Measurements from ENCODE around the gene SKAP2.

The SKAP2 gene

GRCh38 chr7:26626156-26626555 lies 238.2 kb downstream of the SKAP2 start:
- no peak overlapping the region for H3K4me3 ChIP-seq (ENCODE audit: low read depth, low read length)
- no peak for DNase-seq (ENCODE audit: low read depth)
- TF ChIP-seq, protein P1, sequence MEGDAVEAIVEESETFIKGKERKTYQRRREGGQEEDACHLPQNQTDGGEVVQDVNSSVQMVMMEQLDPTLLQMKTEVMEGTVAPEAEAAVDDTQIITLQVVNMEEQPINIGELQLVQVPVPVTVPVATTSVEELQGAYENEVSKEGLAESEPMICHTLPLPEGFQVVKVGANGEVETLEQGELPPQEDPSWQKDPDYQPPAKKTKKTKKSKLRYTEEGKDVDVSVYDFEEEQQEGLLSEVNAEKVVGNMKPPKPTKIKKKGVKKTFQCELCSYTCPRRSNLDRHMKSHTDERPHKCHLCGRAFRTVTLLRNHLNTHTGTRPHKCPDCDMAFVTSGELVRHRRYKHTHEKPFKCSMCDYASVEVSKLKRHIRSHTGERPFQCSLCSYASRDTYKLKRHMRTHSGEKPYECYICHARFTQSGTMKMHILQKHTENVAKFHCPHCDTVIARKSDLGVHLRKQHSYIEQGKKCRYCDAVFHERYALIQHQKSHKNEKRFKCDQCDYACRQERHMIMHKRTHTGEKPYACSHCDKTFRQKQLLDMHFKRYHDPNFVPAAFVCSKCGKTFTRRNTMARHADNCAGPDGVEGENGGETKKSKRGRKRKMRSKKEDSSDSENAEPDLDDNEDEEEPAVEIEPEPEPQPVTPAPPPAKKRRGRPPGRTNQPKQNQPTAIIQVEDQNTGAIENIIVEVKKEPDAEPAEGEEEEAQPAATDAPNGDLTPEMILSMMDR (IDR thresholded peaks at IDR 0.05; ENCODE audit: low read depth, low read length, missing control alignments) = no peak

DNA sequence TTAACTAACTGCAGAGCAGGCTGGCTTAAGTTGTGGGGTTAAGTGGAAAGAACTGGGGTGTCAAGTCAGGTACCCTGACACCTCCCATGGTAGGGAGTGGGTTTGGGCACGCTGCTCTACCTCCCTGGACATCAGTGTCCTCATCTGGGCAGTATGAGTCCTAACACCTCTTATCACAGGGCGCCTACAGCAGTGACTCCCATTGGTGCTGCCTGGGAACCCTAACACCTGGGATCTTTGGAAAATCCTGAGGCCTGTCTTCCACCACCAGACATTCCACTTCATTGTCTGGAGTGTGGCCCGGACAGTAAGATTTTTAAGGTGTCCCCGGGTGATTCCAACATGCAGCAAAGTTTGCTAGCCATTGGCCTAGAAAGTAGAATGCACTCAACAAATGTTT lies 239.1 kb downstream of the SKAP2 start:
- DNase-seq (ENCODE audit: low read depth) = no peak
- TF ChIP-seq, protein P1 (IDR thresholded peaks at IDR 0.05; ENCODE audit: low read depth, low read length, missing control alignments) = no peak
- H3K4me3 ChIP-seq (ENCODE audit: low read depth, low read length) = no peak overlapping the region

DNA sequence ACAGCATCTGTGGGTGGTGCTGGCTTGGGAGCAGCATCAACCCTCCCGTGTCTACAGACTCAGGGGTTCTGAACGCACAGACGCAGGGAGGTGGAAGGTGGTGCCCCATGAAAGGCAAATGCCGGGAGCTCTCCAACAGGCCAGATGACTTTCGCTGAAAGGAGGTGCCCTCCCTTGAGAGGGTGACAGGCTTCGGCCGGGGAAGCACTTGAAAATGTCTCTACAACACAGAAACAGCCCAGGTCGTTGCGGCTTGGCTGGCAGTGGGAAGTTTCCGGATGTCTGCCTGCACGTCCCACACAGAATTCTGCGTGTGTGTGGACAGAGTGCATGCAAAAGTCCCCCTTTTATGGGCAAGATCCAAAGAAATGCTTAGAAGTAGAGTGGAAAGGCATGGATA lies 239.6 kb downstream of the SKAP2 start:
- H3K4me3 ChIP-seq (ENCODE audit: low read depth, low read length) = no peak overlapping the region
- DNase-seq (ENCODE audit: low read depth) = no peak
- TF ChIP-seq, protein P1 (IDR thresholded peaks at IDR 0.05; ENCODE audit: low read depth, low read length, missing control alignments) = no peak

DNA sequence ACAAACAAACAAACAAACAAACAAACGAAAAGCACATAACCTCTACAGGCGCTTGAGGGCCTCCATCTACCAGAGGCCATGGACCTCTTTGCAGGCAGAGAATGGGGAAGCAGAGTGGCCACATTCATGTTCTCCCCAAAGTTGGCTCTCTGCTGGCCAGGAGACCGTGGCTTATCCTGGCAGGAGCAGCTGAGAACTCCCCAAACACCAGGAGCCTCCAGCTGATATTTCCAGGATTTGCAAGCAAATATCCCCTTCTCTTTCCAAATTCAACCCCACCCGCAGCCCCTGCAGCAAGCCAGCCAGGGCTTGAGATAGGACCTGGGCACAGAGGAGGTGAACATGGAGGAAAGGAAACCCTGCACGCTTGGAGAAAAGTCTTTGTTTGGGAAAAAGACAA lies 240.0 kb downstream of the SKAP2 start:
- no peak for DNase-seq (ENCODE audit: low read depth)
- H3K4me3 ChIP-seq (ENCODE audit: low read depth, low read length) = no peak overlapping the region
- TF ChIP-seq, protein P1 (IDR thresholded peaks at IDR 0.05; ENCODE audit: low read depth, low read length, missing control alignments) = no peak

DNA sequence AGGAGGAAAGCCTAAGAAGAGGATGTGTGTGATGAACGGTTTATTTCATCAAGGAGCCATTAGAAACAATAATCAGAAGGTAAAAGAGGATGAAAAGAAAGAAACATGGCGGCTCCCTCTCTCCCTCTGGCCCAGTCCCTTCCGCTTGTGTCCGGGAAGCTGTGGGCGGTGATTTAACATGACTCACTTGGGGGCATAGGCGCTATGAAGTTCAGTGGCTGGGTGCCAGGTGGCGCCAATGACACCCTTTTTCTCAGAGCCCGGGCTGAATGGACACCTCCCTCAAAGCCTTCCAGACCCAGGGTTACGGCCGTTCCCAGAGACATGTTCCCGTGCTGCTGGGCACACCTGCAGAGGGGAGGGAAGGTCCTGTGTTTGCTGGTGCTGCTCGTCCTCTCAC lies 244.0 kb downstream of the SKAP2 start:
- no peak for DNase-seq (ENCODE audit: low read depth)
- H3K4me3 ChIP-seq (ENCODE audit: low read depth, low read length) = no peak overlapping the region
- TF ChIP-seq, protein P1 (IDR thresholded peaks at IDR 0.05; ENCODE audit: low read depth, low read length, missing control alignments) = peak; percentile 46

GRCh38 chr7:26619348-26619984 lies 244.9 kb downstream of the SKAP2 start:
- no peak overlapping the region for H3K4me3 ChIP-seq (ENCODE audit: low read depth, low read length)
- DNase-seq (ENCODE audit: low read depth) = no peak
- TF ChIP-seq, protein P1 (IDR thresholded peaks at IDR 0.05; ENCODE audit: low read depth, low read length, missing control alignments) = no peak

GRCh38 chr7:26618898-26619297 lies 245.5 kb downstream of the SKAP2 start:
- DNase-seq (ENCODE audit: low read depth) = no peak
- H3K4me3 ChIP-seq (ENCODE audit: low read depth, low read length) = no peak overlapping the region
- TF ChIP-seq, protein P1 (IDR thresholded peaks at IDR 0.05; ENCODE audit: low read depth, low read length, missing control alignments) = no peak

All from GM12864 (cell line).